A549 (cell line): Measurements from ENCODE around the gene CSF3R.

Source experiments
- ATOH8 ChIP-seq: fragments of 250-450 bp; sonication (Bioruptor Pico); IDR thresholded peaks from 2 replicates; pipeline ENCODE4 v1.5.0; 2020; ENCODE audit warnings: low read depth, mild to moderate bottlenecking, moderate library complexity
- CTCF ChIP-seq: fragments of >200 bp; sonication (Bioruptor Twin); formaldehyde crosslinking; IDR thresholded peaks from 3 replicates; pipeline ENCODE4 v1.5.1; 2016
- HDAC2 ChIP-seq: fragments of 200-600 bp; sonication (generic); IDR thresholded peaks from 2 replicates; pipeline ENCODE4 v1.6.1; 2016
- MAX ChIP-seq: IDR thresholded peaks from 2 replicates; pipeline ENCODE4 v1.6.1; 2012
- NFE2L2 ChIP-seq: fragments of 150-350 bp; conservative IDR thresholded peaks from 2 replicates; pipeline ENCODE4 v1.6.1; 2014; ENCODE audit warnings: low read length
- NR3C1 ChIP-seq: fragments of >200 bp; sonication (Bioruptor Twin); formaldehyde crosslinking; IDR thresholded peaks from 3 replicates; pipeline ENCODE4 v1.6.1; 2017
- PHF8 ChIP-seq: fragments of 200-600 bp; sonication (generic); IDR thresholded peaks from 2 replicates; pipeline ENCODE4 v1.6.1; 2016; ENCODE audit warnings: low read depth, mild to moderate bottlenecking, antibody characterized with exemption, moderate library complexity, borderline replicate concordance
- POLR2A ChIP-seq: IDR thresholded peaks from 2 replicates; pipeline ENCODE4 v1.6.1; 2012; ENCODE audit warnings: mild to moderate bottlenecking, low read length
- POLR2AphosphoS2 ChIP-seq: conservative IDR thresholded peaks from 2 replicates; pipeline ENCODE4 v1.6.1; 2012; ENCODE audit warnings: low read length, improper control_type of control experiment, inconsistent platforms
- RCOR1 ChIP-seq: fragments of 150-350 bp; IDR thresholded peaks from 2 replicates; pipeline ENCODE4 v1.6.1; 2014; ENCODE audit warnings: antibody characterized with exemption, low read length, low read depth
- REST ChIP-seq: fragments of 200-600 bp; sonication (generic); IDR thresholded peaks from 2 replicates; pipeline ENCODE4 v1.6.1; 2016; ENCODE audit warnings: antibody characterized with exemption, mild to moderate bottlenecking, moderate library complexity
- RFX5 ChIP-seq: fragments of 450-650 bp; IDR thresholded peaks from 2 replicates; pipeline ENCODE4 v1.7.1; 2014; ENCODE audit warnings: antibody characterized with exemption, mild to moderate bottlenecking, moderate library complexity
- SMC3 ChIP-seq: fragments of >200 bp; sonication (Bioruptor Twin); formaldehyde crosslinking; IDR thresholded peaks from 3 replicates; pipeline ENCODE4 v1.6.1; 2018; ENCODE audit warnings: inconsistent platforms

GRCh38 chr1:36528361-36529349 lies 45.9 kb upstream of the CSF3R start:
- TF ChIP-seq PHF8, result no peak
- TF ChIP-seq CTCF, result no peak; the same call in 2 of the 3 replicates
- no peak for TF ChIP-seq RFX5
- TF ChIP-seq NFE2L2, result no peak
- TF ChIP-seq HDAC2, result no peak
- no peak for TF ChIP-seq POLR2A
- TF ChIP-seq RCOR1, result no peak
- TF ChIP-seq NR3C1, result no peak
- no peak for TF ChIP-seq SMC3
- TF ChIP-seq MAX, result no peak
- no peak for TF ChIP-seq POLR2AphosphoS2
- TF ChIP-seq REST, result no peak
- no peak for TF ChIP-seq ATOH8 (CRISPR knock-in tag)
